M059J (cell line): ENCODE measurements around the gene TSSK2. TPM values are rescaled to one million over a fixed set of nuclear protein-coding genes. Genes with fewer than 3 reads are reported as not detected.
"Not testable (repeated sequence)": the region's sequence is repeated elsewhere in the genome, so short reads cannot be mapped to it uniquely, and the experiment has no call there.

Source experiments
- DNase-seq: peaks from one replicate; pipeline ENCODE4 v3.0.0-alpha.2; 2012; ENCODE audit warnings: low read depth
- total RNA-seq: library from RNA; depleted of rRNA; stranded (reverse); fragments of >200 nt; shearing (Covaris generic); gene quantifications from 2 replicates; pipeline ENCODE4 v1.2.3, GENCODE V29; 2014; rRNA removed

TSSK2 gene
- not detected in 2 replicates for total RNA-seq

GRCh38 chr22:19130959-19131684 is at the start of gene TSSK2:
TSSK2 (plus strand) TSS chr22:19131308; CDS start chr22:19131400, 92 bp downstream.
- no peak for DNase-seq

DNA sequence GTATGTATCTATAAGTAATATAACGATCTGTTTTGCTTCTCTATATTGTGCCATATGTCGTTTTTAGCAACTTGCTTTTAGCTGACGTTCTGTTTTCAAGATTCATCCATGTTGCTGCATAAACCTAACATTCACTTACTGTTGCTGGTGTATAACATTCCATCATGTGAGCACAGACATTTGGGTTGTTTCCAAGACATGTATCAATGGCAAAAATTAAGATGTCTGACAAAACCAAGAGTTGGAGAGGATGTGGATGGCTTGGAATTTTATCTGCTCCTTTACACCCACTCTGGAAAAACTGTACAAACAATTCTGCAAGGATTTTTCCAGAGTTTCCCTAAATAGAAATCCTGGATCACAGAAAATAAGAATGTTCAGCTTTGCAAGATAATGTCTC is 49.8 kb upstream of the TSSK2 start:
- no peak for DNase-seq

DNA sequence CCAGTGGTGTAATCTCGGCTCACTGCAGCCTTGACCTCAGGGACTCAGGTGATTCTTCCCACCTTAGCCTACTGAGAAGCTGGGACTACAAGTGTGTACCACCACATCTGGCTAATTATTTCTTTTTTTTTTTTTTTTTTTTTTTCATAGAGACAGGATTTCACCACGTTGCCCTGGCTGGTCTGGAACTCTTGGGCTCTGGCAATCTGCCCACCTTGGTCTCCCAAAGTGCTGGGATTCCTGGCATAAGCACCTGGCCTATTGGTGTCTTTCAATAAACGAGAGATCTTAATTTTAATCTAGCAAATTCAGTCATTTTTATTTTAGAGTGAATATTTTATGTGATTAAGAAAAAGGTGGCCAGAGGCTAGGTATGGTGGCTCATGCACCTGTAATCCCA is 49.0 kb upstream of the TSSK2 start:
- DNase-seq: no peak

DNA sequence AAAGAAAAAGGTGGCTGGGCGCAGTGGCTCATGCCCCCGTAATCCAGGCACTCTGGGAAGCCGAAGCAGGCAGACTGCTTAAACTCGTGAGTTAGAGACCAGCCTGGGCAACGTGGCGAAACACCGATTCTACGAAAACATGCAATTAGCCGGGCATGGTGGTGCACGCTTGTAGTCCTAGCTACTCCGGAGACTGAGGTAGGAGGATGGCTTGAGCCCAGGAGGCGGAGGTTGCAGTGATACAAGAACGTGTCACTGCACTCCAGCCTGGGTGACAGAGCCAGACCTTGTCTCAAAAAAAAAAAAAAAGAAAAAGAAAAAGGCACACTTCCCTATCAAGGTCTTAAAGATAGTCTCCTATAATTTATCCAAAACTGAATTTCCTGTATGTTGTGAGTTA is 48.3 kb upstream of the TSSK2 start:
- DNase-seq: no peak

- not testable (repeated sequence) for DNase-seq
Measured at GRCh38 chr22:19084126-19084525, 47.0 kb upstream of the TSSK2 start.

DNA sequence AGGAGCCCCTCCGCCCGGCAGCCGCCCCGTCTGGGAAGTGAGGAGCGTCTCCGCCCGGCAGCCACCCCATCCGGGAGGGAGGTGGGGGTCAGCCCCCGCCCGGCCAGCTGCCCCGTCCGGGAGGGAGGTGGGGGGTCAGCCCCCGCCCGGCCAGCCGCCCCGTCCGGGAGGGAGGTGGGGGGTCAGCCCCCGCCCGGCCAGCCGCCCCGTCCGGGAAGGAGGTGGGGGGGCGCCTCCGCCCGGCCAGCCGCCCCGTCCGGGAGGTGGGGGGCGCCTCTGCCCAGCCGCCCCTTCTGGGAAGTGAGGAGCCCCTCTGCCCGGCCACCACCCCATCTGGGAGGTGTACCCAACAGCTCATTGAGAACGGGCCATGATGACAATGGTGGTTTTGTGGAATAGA is 46.5 kb upstream of the TSSK2 start:
- not testable (repeated sequence) for DNase-seq

GRCh38 chr22:19085233-19085718 is 45.8 kb upstream of the TSSK2 start:
- no peak for DNase-seq

GRCh38 chr22:19086417-19086816 is 44.7 kb upstream of the TSSK2 start:
- DNase-seq: no peak

- peak; percentile 44 for DNase-seq
Measured at GRCh38 chr22:19086896-19087295, 44.2 kb upstream of the TSSK2 start.

- no peak for DNase-seq
Measured at GRCh38 chr22:19088866-19089595, 42.1 kb upstream of the TSSK2 start.

DNA sequence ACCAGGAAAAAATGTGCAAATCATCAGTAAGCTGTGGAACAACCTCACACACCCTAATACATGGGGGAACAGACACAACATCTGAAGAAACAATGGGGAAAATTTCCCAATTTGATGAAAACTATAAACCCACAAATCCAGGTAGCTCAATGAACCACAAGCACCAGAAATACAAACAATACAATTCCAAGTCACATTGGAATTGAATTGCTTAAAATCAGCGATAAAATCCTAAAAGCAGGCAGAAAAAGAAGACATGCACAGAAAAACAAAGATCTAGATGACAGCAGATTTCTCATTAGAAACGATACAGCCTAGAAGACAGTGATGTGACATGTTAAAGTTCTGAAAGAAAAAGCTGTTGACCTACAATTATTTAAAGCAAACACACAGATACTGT is 40.9 kb upstream of the TSSK2 start:
- DNase-seq: no peak

GRCh38 chr22:19090586-19091127 is 40.5 kb upstream of the TSSK2 start:
- no peak for DNase-seq

DNA sequence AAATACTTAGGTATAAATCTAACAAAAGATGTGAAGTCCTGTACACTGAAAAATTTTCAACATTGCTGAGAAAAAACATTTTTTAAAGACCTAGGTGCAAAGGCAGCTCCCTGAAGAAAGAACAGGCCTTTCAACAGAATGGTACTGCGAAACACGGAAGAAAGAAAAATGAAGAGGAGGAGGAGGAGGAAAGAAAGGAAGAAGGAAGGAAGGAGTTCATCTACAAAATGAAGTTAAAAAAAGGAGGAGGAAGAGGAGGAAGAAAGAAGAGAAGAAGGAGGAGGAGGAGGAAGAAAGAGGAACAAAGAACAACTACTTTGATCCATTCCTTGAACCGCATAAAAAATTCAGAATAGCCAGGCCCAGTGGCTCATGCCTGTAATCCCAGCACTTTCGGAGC is 38.4 kb upstream of the TSSK2 start:
- no peak for DNase-seq

- DNase-seq: no peak
Measured at GRCh38 chr22:19094393-19094997, 36.6 kb upstream of the TSSK2 start.

DNA sequence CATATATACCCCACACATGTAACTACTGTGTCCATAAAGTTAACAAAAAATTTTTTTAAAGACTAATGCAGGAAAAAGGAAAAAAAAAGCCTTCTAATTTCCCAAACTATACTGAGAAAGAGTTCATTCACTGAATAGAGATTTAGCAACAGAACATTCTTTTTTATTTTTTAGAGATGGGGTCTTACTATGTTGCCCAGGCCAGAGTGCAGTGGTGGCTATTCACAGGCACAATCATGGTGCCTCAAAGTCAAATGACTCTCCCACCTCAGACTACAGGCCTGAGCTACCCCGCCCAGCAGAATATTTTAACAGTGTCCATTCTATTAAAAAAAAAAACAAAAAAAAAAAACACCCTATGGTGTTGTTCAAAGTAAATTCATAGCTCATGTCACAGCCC is 34.6 kb upstream of the TSSK2 start:
- no peak for DNase-seq

DNA sequence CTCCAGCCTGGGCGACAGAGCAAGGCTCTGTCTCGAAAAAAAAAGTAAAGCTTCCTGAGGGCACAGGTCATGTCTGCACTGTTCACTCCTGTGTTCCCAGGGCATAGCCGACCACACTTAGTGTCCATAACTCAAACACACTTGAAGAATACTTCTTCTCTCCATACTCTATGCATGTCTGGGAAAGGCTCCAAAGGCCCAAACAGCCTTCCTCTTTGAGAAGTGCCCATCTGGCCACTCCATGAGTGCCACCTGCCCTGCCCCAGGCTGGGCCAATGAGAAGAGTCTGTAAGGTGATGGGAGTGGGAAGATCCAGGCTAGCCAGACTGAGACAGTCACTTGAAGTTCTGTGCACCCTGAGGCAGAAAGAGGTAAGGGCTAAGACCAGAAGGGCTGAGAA is 33.6 kb upstream of the TSSK2 start:
- DNase-seq: no peak

DNA sequence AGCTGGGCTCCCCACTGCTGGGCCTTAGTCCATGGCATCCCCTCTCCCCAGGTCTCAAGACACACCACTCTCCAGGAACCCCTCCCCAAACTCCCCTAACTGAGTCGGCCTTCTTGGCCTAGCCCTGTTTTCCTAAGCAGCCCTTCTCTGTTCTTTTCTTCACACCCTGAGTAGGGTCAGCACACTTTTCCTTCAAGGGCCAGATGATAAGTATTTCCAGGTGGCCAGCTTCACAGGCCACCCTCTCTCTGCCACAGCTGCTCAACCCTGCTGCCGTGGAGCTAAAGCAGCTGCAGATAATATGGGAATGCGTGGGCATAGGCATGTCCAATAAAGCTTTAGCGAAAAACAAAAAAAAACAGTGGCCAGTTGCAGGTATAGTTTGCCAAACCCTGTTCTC is 33.0 kb upstream of the TSSK2 start:
- no peak for DNase-seq

GRCh38 chr22:19103880-19104821 is 27.0 kb upstream of the TSSK2 start:
- DNase-seq: no peak

GRCh38 chr22:19105456-19105855 is 25.7 kb upstream of the TSSK2 start:
- no peak for DNase-seq

DNA sequence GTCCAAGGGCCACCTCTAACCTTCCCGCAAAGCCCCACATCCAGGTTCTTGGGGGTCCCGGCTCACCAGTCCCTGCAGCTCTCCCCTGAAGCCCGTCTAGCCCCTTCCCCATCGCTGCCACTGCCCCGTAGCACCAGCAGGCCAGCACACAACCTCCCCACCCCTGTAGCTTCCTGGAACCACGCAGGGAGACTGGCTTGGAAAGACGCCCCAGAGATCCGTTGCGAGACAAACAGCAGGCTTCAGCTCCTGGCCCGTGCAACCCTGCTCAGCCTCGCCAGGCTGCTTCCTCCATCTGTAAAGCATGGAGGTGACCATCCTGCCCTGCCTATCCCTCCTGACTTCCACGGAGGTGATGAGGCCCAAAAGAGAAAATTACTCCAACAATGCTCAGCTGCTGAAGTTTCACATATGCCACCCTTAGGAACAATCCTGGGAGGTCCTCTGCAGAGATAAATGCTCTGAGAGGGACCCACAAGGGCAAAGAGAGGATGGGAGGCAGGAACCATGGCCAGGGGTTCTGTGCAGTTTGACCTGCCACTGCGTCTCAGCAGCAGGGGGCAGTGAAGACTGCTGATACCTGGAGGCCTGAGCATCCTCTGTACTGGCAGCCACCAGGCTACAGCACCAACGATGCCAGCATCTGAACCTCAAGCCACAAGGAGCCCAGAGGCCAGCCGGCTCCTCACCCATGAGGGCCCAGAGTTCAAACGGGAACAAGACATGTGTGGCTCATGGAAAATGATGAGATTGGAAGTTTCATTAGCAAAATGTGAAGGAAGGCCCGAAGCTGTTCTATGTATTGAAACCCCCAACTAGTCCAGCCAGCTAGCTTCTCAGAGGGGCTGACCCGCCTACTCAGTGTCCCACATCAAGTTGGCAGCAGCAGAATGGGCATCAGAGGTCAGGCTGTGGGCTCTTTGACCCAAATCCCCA is 25.0 kb upstream of the TSSK2 start:
- no peak for DNase-seq
